Keratinocyte (primary cell): ENCODE data around the gene ACADL.

ENCODE experiments used
- CTCF ChIP-seq, 3 experiments: IDR thresholded peaks in 1 of 3; conservative IDR thresholded peaks in 1 of 3; optimal IDR thresholded peaks in 1 of 3; 2 replicates in 2 of 3; 3 replicates in 1 of 3; pipeline versions ENCODE3 to v1.5.1; 2011; ENCODE audit warnings: low read length in 3 of 3, mild to moderate bottlenecking in 3 of 3, moderate library complexity in 2 of 3, control low read depth in 1 of 3, inconsistent platforms in 1 of 3; ENCODE audit not compliant: insufficient read depth in 2 of 3; ENCODE audit errors: extremely low read depth in 1 of 3
- EZH2 ChIP-seq: IDR thresholded peaks from one replicate; pipeline ENCODE4 v1.6.1; 2012; ENCODE audit warnings: inconsistent platforms, mild to moderate bottlenecking, low read length, moderate library complexity

DNA sequence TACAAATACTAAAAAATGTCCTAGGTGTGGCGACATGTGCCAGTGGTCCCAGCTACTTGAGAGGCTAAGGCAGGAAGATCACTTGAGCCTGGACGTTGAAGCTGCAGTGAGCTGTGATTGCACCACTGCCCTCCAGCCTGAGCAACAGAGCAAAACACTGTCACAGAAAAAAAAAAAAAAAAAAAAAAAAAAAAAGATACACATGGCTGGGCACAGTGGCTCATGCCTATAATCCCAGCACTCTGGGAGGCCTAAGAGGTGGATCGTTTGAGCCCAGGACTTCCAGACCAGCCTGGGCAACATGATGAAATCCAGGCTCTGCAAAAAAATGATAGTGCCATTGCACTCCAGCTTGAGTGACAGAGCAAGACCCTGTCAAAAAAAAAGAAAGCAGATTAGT lies 67.7 kb downstream of the ACADL start:
- no peak for TF ChIP-seq CTCF (optimal IDR thresholded peaks at IDR 0.05 in 1 of 3, IDR thresholded peaks at IDR 0.05 in 1 of 3, conservative IDR thresholded peaks at IDR 0.05 in 1 of 3; ENCODE audit: extremely low read depth in 1 of 3, insufficient read depth in 2 of 3, low read length in 3 of 3)
- TF ChIP-seq EZH2: no peak
